Measurements from ENCODE around the gene TANC1. TPM values are rescaled to one million over a fixed set of nuclear protein-coding genes. Genes with fewer than 3 reads are reported as not detected.
A peak's percentile ranks its signal among the peaks of the same experiment; 100 is the strongest.

Gene TANC1
- total RNA-seq, 2 experiments from 2014 or later = 0.41 to 0.47 TPM

- CTCF ChIA-PET = no interaction called here
- intact Hi-C loops (cut with DNase I, micrococcal nuclease) = no loop called here
- no peak overlapping the region for H3K27ac Mint-ChIP-seq
These were observed 577 bp upstream of the TANC1 start for GRCh38 chr2:158967731-158968395.

GRCh38 chr2:158969162-158969714, 798 bp downstream of the TANC1 start:
- Histone ChIP-seq H3K9me3 (ENCODE audit: control insufficient read depth in 1 of 2, insufficient read depth in 1 of 2, low read length in 2 of 2) (no peaks in the 10 kb centered on the region), H3K4me3 (ENCODE audit: low read length) (peak overlapping the region; percentile 55), H3K4me1 (ENCODE audit: insufficient read depth, low read length) (peaks cover 23% of the 10 kb centered on the region), H3K27me3 (ENCODE audit: control insufficient read depth in 1 of 2, insufficient read depth in 2 of 2, low read length in 2 of 2) (peaks cover 28 to 44% of the 10 kb centered on the region in 2 experiments), H3K27ac (ENCODE audit: low read depth in 1 of 2, low read length in 2 of 2) (no peak overlapping the region), H3K36me3 (ENCODE audit: insufficient read depth, low read length) (no peaks in the 10 kb centered on the region)
- peaks cover 63% of the 10 kb centered on the region for H3K27me3 Mint-ChIP-seq
- ATAC-seq (ENCODE audit: poor library complexity) (no peak), DNase-seq (no peak)
- no peaks in the 10 kb centered on the region for H3K9me3 Mint-ChIP-seq
- H3K4me1 Mint-ChIP-seq (ENCODE audit: low read depth) = peaks cover 16% of the 10 kb centered on the region
- intact Hi-C loops (cut with DNase I, micrococcal nuclease) = no loop called here
- no peak for TF ChIP-seq CTCF (IDR thresholded peaks at IDR 0.05)
- H3K27ac Mint-ChIP-seq = no peak overlapping the region
- peak overlapping the region; percentile 81 for H3K4me3 Mint-ChIP-seq
- H3K36me3 Mint-ChIP-seq (ENCODE audit: low read depth) = no peaks in the 10 kb centered on the region
- ChIA-PET CTCF (no interaction called here), POLR2A (no interaction called here)

More at GRCh38 chr2:158967731-158968395, 577 bp upstream of the TANC1 start:
- Mint-ChIP-seq H3K4me3 (peak overlapping the region; percentile 74), H3K36me3 (ENCODE audit: low read depth) (no peaks in the 10 kb centered on the region), H3K9me3 (no peaks in the 10 kb centered on the region), H3K27me3 (peaks cover 51% of the 10 kb centered on the region), H3K4me1 (ENCODE audit: low read depth) (peaks cover 16% of the 10 kb centered on the region)
- H3K4me3 ChIP-seq (ENCODE audit: low read length) = peak overlapping the region; percentile 41
- DNase-seq (no peak), ATAC-seq (ENCODE audit: poor library complexity) (no peak)
- TF ChIP-seq CTCF (IDR thresholded peaks at IDR 0.05) = no peak
- H3K27me3 ChIP-seq (ENCODE audit: control insufficient read depth in 1 of 2, insufficient read depth in 2 of 2, low read length in 2 of 2) = peaks cover 23 to 44% of the 10 kb centered on the region in 2 experiments
- no peaks in the 10 kb centered on the region for H3K9me3 ChIP-seq (ENCODE audit: control insufficient read depth in 1 of 2, insufficient read depth in 1 of 2, low read length in 2 of 2)
- H3K27ac ChIP-seq (ENCODE audit: low read depth in 1 of 2, low read length in 2 of 2) = no peak overlapping the region
- no peaks in the 10 kb centered on the region for H3K36me3 ChIP-seq (ENCODE audit: insufficient read depth, low read length)
- peaks cover 23% of the 10 kb centered on the region for H3K4me1 ChIP-seq (ENCODE audit: insufficient read depth, low read length)
- POLR2A ChIA-PET = no interaction called here

GRCh38 chr2:158969715-158970240, 1.3 kb downstream of the TANC1 start:
- POLR2A ChIA-PET = no interaction called here
- DNase-seq (peak in 2 of 14 experiments; percentile 9 to 14), ATAC-seq (ENCODE audit: poor library complexity) (no peak)
- no peaks in the 10 kb centered on the region for H3K9me3 Mint-ChIP-seq
- peaks cover 63% of the 10 kb centered on the region for H3K27me3 Mint-ChIP-seq
- peak overlapping the region; percentile 81 for H3K4me3 Mint-ChIP-seq
- Histone ChIP-seq H3K27ac (ENCODE audit: low read depth in 1 of 2, low read length in 2 of 2) (no peak overlapping the region), H3K9me3 (ENCODE audit: control insufficient read depth in 1 of 2, insufficient read depth in 1 of 2, low read length in 2 of 2) (no peaks in the 10 kb centered on the region), H3K36me3 (ENCODE audit: insufficient read depth, low read length) (no peaks in the 10 kb centered on the region), H3K27me3 (ENCODE audit: control insufficient read depth in 1 of 2, insufficient read depth in 2 of 2, low read length in 2 of 2) (peaks cover 28 to 44% of the 10 kb centered on the region in 2 experiments), H3K4me1 (ENCODE audit: insufficient read depth, low read length) (peaks cover 23% of the 10 kb centered on the region), H3K4me3 (ENCODE audit: low read length) (peak overlapping the region; percentile 55)
- intact Hi-C loops (cut with DNase I, micrococcal nuclease) = no loop called here
- CTCF ChIA-PET = no interaction called here
- TF ChIP-seq CTCF (IDR thresholded peaks at IDR 0.05) = no peak
- peaks cover 16% of the 10 kb centered on the region for H3K4me1 Mint-ChIP-seq (ENCODE audit: low read depth)
- H3K27ac Mint-ChIP-seq = no peak overlapping the region
- H3K36me3 Mint-ChIP-seq (ENCODE audit: low read depth) = no peaks in the 10 kb centered on the region

Measured in CD4-positive, alpha-beta T cell (primary cell).